ENCODE results near the gene WDR62.

WDR62 gene

GRCh38 chr19:36099166-36099785 is 44.6 kb downstream of the WDR62 start:
- TF ChIP-seq, protein P1, sequence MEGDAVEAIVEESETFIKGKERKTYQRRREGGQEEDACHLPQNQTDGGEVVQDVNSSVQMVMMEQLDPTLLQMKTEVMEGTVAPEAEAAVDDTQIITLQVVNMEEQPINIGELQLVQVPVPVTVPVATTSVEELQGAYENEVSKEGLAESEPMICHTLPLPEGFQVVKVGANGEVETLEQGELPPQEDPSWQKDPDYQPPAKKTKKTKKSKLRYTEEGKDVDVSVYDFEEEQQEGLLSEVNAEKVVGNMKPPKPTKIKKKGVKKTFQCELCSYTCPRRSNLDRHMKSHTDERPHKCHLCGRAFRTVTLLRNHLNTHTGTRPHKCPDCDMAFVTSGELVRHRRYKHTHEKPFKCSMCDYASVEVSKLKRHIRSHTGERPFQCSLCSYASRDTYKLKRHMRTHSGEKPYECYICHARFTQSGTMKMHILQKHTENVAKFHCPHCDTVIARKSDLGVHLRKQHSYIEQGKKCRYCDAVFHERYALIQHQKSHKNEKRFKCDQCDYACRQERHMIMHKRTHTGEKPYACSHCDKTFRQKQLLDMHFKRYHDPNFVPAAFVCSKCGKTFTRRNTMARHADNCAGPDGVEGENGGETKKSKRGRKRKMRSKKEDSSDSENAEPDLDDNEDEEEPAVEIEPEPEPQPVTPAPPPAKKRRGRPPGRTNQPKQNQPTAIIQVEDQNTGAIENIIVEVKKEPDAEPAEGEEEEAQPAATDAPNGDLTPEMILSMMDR (conservative IDR thresholded peaks at IDR 0.05) = no peak

GRCh38 chr19:36100476-36100875 is 45.8 kb downstream of the WDR62 start:
- peak overlapping the region; percentile 18; the same call in 1 of the 2 replicates for H3K27ac ChIP-seq
- TF ChIP-seq, protein P1 (conservative IDR thresholded peaks at IDR 0.05) = no peak

More at GRCh38 chr19:36099166-36099785, 44.6 kb downstream of the WDR62 start:
- no peak overlapping the region for H3K27ac ChIP-seq

GRCh38 chr19:36101550-36102327 is 47.0 kb downstream of the WDR62 start:
- TF ChIP-seq, protein P1 (conservative IDR thresholded peaks at IDR 0.05) = no peak
- H3K27ac ChIP-seq = peak overlapping the region; percentile 18; the same call in 1 of the 2 replicates

DNA sequence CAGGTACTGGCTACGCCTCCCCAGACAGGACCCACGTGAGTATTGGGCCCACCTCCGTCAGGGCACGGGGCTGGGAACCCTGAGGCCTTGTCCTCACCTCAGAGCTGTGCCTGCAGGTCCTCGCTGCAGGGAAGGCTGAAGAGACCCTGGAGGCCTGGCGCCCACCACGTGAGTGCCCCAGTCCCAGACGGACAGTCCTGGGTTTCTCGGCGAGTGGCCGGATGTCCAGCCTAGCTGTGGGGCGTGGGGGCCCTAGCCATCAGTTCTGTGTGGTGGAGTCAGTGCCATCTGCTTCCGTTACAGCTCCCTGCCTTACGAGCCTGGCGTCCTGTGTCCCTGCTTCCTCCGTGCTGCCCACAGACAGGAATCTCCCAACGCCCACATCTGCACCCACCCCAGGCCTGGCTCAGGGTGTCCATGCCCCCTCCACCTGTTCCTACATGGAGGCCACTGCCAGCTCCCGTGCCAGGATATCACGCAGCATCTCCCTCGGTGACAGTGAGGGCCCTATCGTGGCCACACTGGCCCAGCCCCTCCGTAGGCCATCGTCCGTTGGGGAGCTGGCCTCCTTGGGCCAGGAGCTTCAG is 48.4 kb downstream of the WDR62 start:
- H3K27ac ChIP-seq = peak overlapping the region; percentile 47; the same call in 1 of the 2 replicates
- TF ChIP-seq, protein P1 (conservative IDR thresholded peaks at IDR 0.05) = no peak

DNA sequence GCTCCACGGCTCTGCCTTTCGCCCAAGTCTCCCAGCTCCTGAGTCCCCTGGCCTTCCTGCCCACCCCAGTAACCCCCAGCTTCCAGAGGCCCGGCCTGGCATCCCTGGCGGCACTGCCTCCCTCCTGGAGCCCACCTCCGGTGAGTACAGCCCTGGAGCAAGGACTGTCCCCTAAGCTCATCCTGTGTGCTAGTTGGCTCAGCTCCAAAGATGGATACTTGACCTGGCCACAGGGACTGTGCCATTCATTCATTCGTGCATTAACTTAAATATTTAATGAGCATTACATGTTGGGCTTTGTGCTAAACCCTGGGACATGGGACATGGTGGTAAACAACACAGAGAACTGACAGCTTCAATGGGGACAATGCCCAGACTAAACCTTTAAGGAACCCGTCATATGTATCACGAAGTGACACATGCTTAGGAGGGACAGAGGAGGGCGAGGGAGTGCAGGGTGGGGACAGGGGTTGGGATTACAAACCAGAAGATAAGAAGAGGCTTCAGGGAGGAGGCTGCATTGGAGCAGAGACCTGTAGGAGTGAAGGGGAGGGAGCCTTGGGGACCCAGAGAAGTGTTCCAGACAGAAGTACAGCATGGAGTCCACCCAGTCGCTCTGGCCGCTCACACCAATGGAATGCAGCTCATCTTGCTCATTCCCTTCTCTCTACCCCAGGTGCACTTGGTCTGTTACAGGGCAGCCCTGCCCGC is 49.3 kb downstream of the WDR62 start:
- peak overlapping the region; percentile 47; the same call in 1 of the 2 replicates for H3K27ac ChIP-seq
- TF ChIP-seq, protein P1 (conservative IDR thresholded peaks at IDR 0.05) = no peak

GRCh38 chr19:36106441-36106840 is 51.7 kb downstream of the WDR62 start:
- H3K27ac ChIP-seq = peak overlapping the region; percentile 47
- TF ChIP-seq, protein P1 (conservative IDR thresholded peaks at IDR 0.05) = no peak

DNA sequence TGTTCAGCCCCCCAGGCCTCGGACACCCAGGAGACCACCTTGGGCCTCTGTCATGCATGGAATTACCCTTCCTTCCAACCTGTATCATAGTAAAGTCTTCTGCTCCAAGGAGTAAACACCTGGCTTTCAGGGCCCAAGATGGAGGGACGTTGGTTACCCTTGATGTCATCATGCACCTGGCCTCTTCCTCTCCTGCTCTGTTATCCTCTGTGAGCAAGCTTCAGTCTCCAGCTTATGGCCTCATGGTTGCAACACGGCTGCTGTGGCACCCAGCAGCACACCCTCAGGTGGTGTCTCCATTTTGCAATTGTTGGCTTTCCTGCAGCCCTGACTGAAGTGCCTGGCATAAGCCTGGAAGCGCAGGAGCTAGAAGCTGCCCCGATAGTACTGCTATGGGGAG is 52.3 kb downstream of the WDR62 start:
- H3K27ac ChIP-seq = peak overlapping the region; percentile 47; the same call in 1 of the 2 replicates
- TF ChIP-seq, protein P1 (conservative IDR thresholded peaks at IDR 0.05) = no peak
